Stimulated activated CD4-positive, alpha-beta T cell treated with anti-CD3 and anti-CD28 coated beads, Interleukin-15, amount 100 ng/mL, for 1 hour (primary cell): ENCODE results near the gene VARS2.
"Not testable (repeated sequence)": the region's sequence is repeated elsewhere in the genome, so short reads cannot be mapped to it uniquely, and the experiment has no call there.

ENCODE experiments used
- DNase-seq, 2 donors: peaks; one replicate each; pipeline ENCODE4 v3.0.0-alpha.2; 2020; ENCODE audit warnings: low read depth in 1 of 2, low spot score in 1 of 2

Gene VARS2

GRCh38 chr6:30898750-30899360, 15.2 kb upstream of the VARS2 start:
- no peak for DNase-seq

GRCh38 chr6:30900863-30901417, 13.1 kb upstream of the VARS2 start:
- DNase-seq, result no peak

- no peak for DNase-seq
Measured at GRCh38 chr6:30901436-30901835, 12.6 kb upstream of the VARS2 start.

GRCh38 chr6:30902196-30902595, 11.8 kb upstream of the VARS2 start:
- DNase-seq, result not testable (repeated sequence)

GRCh38 chr6:30902709-30903108, 11.3 kb upstream of the VARS2 start:
- no peak for DNase-seq

GRCh38 chr6:30903236-30903635, 10.8 kb upstream of the VARS2 start:
- DNase-seq, result no peak

- not testable (repeated sequence) for DNase-seq
Measured at GRCh38 chr6:30907290-30907757, 6.7 kb upstream of the VARS2 start.

- peak; percentile 86 for DNase-seq
Measured at GRCh38 chr6:30907758-30908591, 6.1 kb upstream of the VARS2 start, which contains the start of gene GTF2H4. TSS of gene GTF2H4 (plus strand) at chr6:30908207.

GRCh38 chr6:30908700-30909099, 5.3 kb upstream of the VARS2 start:
- no peak for DNase-seq

GRCh38 chr6:30910473-30910872, 3.6 kb upstream of the VARS2 start:
- not testable (repeated sequence) for DNase-seq

- no peak for DNase-seq
Measured at GRCh38 chr6:30912746-30913520, 1.1 kb upstream of the VARS2 start.

- no peak for DNase-seq
Measured at GRCh38 chr6:30913721-30914075, 340 bp upstream of the VARS2 start.

GRCh38 chr6:30914854-30915590, 984 bp downstream of the VARS2 start:
- no peak for DNase-seq

- DNase-seq, result no peak
Measured at GRCh38 chr6:30915591-30915946, 1.5 kb downstream of the VARS2 start.

- no peak for DNase-seq
Measured at GRCh38 chr6:30917041-30917440, 3.0 kb downstream of the VARS2 start.

GRCh38 chr6:30917487-30917886, 3.4 kb downstream of the VARS2 start:
- DNase-seq, result no peak

GRCh38 chr6:30918670-30919069, 4.6 kb downstream of the VARS2 start:
- no peak for DNase-seq

- DNase-seq, result no peak
Measured at GRCh38 chr6:30922447-30922852, 8.4 kb downstream of the VARS2 start.

GRCh38 chr6:30924040-30924627, 10.1 kb downstream of the VARS2 start:
- not testable (repeated sequence) for DNase-seq

GRCh38 chr6:30926644-30927043, 12.6 kb downstream of the VARS2 start:
- DNase-seq, result no peak
